ENCODE results near the gene ASAP3. TPM values are rescaled to one million over a fixed set of nuclear protein-coding genes. Genes with fewer than 3 reads are reported as not detected.

ASAP3 gene
- total RNA-seq, 1 donor from 2014 or later, result 36.4 TPM

DNA sequence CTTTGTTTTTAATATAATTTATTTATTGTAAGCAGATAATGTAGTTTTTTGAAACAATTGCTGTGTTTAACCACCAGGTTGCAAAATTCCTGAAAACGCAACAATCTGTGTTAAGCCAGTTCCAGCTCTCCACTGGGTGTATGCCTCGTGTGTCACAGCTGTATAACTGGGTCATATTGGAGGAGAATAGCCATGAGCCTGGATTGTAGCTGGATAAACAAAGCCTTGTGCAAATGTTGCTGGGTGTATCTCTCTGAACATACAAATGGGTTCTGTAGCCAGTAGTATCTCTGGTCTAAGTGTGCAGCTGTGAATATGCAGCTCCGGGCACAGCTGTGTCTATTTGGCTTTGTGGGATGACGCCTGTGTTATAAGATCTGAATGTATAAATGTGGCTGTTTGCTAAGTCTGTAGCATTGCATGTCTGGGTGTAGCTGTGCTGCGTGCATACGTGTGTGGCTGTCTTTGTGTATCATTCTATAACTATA, 62.2 kb downstream of the ASAP3 start:
- H3K9me3 Mint-ChIP-seq (ENCODE audit: unreplicated experiment), result no peaks in the 10 kb centered on the region
- no peak overlapping the region for H3K27ac Mint-ChIP-seq (ENCODE audit: unreplicated experiment)
- TF ChIP-seq, protein P1, sequence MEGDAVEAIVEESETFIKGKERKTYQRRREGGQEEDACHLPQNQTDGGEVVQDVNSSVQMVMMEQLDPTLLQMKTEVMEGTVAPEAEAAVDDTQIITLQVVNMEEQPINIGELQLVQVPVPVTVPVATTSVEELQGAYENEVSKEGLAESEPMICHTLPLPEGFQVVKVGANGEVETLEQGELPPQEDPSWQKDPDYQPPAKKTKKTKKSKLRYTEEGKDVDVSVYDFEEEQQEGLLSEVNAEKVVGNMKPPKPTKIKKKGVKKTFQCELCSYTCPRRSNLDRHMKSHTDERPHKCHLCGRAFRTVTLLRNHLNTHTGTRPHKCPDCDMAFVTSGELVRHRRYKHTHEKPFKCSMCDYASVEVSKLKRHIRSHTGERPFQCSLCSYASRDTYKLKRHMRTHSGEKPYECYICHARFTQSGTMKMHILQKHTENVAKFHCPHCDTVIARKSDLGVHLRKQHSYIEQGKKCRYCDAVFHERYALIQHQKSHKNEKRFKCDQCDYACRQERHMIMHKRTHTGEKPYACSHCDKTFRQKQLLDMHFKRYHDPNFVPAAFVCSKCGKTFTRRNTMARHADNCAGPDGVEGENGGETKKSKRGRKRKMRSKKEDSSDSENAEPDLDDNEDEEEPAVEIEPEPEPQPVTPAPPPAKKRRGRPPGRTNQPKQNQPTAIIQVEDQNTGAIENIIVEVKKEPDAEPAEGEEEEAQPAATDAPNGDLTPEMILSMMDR (IDR thresholded peaks at IDR 0.05; ENCODE audit: unreplicated experiment), result peak; percentile 40
- DNase-seq (ENCODE audit: low spot score), result no peak
- no peak overlapping the region for H3K4me3 Mint-ChIP-seq (ENCODE audit: unreplicated experiment)
- peaks cover 23% of the 10 kb centered on the region for H3K4me1 Mint-ChIP-seq (ENCODE audit: unreplicated experiment)
- peaks cover 22% of the 10 kb centered on the region for H3K27me3 Mint-ChIP-seq (ENCODE audit: unreplicated experiment)
- peaks cover 9% of the 10 kb centered on the region for H3K36me3 Mint-ChIP-seq (ENCODE audit: low read depth, unreplicated experiment)

DNA sequence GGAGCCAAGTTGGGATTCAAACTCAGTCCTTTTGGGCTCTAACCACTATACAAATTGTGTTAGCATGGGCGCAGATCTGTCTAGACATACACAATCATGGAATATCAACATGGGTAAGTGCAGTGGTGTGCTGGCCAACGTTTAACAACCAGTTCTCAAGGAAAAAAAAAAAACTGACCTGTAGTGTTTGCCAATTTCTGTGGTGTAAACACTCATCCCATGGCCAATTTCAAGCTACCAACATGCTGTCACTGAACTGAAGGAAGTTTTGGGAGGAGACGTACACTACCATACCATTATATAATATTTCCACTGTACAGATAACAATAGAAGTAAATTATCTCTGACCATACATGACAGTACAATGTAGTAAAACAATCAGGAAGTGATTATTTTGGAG, 62.6 kb downstream of the ASAP3 start:
- H3K27ac Mint-ChIP-seq (ENCODE audit: unreplicated experiment), result no peak overlapping the region
- DNase-seq (ENCODE audit: low spot score), result no peak

DNA sequence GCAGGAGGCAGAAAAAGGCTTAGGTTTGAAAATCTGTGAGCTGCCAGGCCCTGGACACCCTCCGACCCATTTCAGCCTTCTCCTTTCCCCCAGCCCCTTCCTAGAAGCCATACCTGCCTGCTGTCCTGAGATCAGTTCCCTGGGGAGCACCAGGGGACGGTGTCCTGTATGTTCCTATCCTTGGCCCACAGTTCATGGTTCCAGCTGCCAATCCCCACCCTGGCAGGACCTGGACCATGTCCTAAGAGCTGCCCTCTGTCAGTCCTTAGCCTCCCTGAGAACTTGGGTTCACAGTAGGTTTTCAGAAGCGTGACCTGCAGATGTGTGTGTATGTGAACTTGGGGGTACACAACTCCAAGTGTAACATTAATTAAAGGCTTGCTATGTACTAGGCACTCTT, 63.2 kb downstream of the ASAP3 start:
- H3K4me1 Mint-ChIP-seq (ENCODE audit: unreplicated experiment), result peaks cover 23% of the 10 kb centered on the region
- no peak for DNase-seq (ENCODE audit: low spot score)
- no peak overlapping the region for H3K27ac Mint-ChIP-seq (ENCODE audit: unreplicated experiment)
- H3K27me3 Mint-ChIP-seq (ENCODE audit: unreplicated experiment), result peaks cover 17% of the 10 kb centered on the region
- peaks cover under 1% of the 10 kb centered on the region for H3K36me3 Mint-ChIP-seq (ENCODE audit: low read depth, unreplicated experiment)
- no peaks in the 10 kb centered on the region for H3K9me3 Mint-ChIP-seq (ENCODE audit: unreplicated experiment)
- TF ChIP-seq, protein P1 (IDR thresholded peaks at IDR 0.05; ENCODE audit: unreplicated experiment), result no peak
- no peak overlapping the region for H3K4me3 Mint-ChIP-seq (ENCODE audit: unreplicated experiment)

More for the DNA sequence above, 62.6 kb downstream of the ASAP3 start:
- TF ChIP-seq, protein P1 (IDR thresholded peaks at IDR 0.05; ENCODE audit: unreplicated experiment), result no peak
- peaks cover 22% of the 10 kb centered on the region for H3K27me3 Mint-ChIP-seq (ENCODE audit: unreplicated experiment)
- H3K36me3 Mint-ChIP-seq (ENCODE audit: low read depth, unreplicated experiment), result peaks cover 6% of the 10 kb centered on the region
- no peak overlapping the region for H3K4me3 Mint-ChIP-seq (ENCODE audit: unreplicated experiment)
- H3K4me1 Mint-ChIP-seq (ENCODE audit: unreplicated experiment), result peaks cover 23% of the 10 kb centered on the region
- no peaks in the 10 kb centered on the region for H3K9me3 Mint-ChIP-seq (ENCODE audit: unreplicated experiment)

DNA sequence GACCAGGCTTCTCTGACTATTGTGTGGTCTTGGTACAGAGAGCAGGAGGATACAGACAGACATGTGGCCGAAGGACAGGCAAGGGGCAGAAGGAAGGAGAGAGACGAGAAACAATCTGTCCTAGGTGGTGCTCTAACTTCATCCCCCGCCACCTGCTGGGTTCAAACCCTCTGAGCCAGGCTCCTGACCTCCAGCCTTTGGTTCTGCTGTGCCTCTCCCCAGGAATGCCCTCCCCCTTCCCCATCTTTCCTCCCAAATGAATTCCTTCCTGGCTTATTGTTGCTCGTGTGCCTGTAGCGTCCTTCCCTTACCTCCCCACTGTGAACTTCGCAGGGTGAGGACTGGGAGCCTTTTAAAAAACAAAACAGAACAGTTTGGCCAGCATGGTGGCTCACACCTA, 64.8 kb downstream of the ASAP3 start:
- no peak for DNase-seq (ENCODE audit: low spot score)
- Mint-ChIP-seq H3K4me1 (ENCODE audit: unreplicated experiment) (peaks cover 20% of the 10 kb centered on the region), H3K4me3 (ENCODE audit: unreplicated experiment) (no peak overlapping the region), H3K36me3 (ENCODE audit: low read depth, unreplicated experiment) (no peaks in the 10 kb centered on the region), H3K9me3 (ENCODE audit: unreplicated experiment) (no peaks in the 10 kb centered on the region), H3K27ac (ENCODE audit: unreplicated experiment) (no peak overlapping the region), H3K27me3 (ENCODE audit: unreplicated experiment) (peaks cover 11% of the 10 kb centered on the region)
- TF ChIP-seq, protein P1 (IDR thresholded peaks at IDR 0.05; ENCODE audit: unreplicated experiment), result no peak

DNA sequence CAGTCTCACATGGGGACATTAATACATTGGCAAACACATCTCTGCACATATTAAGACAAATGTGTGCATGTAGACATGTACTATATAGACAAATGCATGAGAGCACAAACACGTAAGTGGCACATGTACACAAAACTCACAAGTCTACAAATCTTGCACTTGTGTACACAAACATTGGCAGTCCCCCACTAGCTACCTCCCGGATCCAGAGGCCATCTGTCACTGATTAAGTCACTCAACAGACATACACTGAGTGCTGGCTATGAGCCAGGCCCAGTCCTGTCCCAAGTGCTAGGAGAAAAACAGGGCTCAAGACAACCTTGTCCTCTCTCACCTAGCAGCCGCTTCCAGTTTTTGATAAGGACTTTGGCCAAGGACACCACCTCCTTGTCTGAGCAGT, 66.4 kb downstream of the ASAP3 start:
- peaks cover 13% of the 10 kb centered on the region for H3K4me1 Mint-ChIP-seq (ENCODE audit: unreplicated experiment)
- no peak for DNase-seq (ENCODE audit: low spot score)
- TF ChIP-seq, protein P1 (IDR thresholded peaks at IDR 0.05; ENCODE audit: unreplicated experiment), result no peak
- no peaks in the 10 kb centered on the region for H3K9me3 Mint-ChIP-seq (ENCODE audit: unreplicated experiment)
- H3K36me3 Mint-ChIP-seq (ENCODE audit: low read depth, unreplicated experiment), result no peaks in the 10 kb centered on the region
- peaks cover 5% of the 10 kb centered on the region for H3K27me3 Mint-ChIP-seq (ENCODE audit: unreplicated experiment)
- H3K27ac Mint-ChIP-seq (ENCODE audit: unreplicated experiment), result no peak overlapping the region
- H3K4me3 Mint-ChIP-seq (ENCODE audit: unreplicated experiment), result no peak overlapping the region

Data from endothelial cell (in vitro differentiated cells).